ENCODE data around the gene VTI1A. TPM values are rescaled to one million over a fixed set of nuclear protein-coding genes. Genes with fewer than 3 reads are reported as not detected.

The VTI1A gene
- total and polyA plus RNA-seq, 2 of the 13 experiments (the other 11 are each of a cell fraction or from before 2014, with no cell fraction given) = 11.7 to 32.7 TPM

GRCh38 chr10:112678581-112678980, 231.6 kb downstream of the VTI1A start (continued):
- TF ChIP-seq TRAFD1 (CRISPR knock-in tag; IDR thresholded peaks at IDR 0.05; ENCODE audit: borderline replicate concordance) = no peak
- no peak for TF ChIP-seq FOXK1 (CRISPR knock-in tag; IDR thresholded peaks at IDR 0.05; ENCODE audit: borderline replicate concordance, low read depth)
- TF ChIP-seq GFI1 (CRISPR knock-in tag; IDR thresholded peaks at IDR 0.05; ENCODE audit: borderline replicate concordance) = peak; percentile 39; the same call in 1 of the 2 replicates
- TF ChIP-seq MEIS1 (CRISPR knock-in tag; IDR thresholded peaks at IDR 0.05; ENCODE audit: borderline replicate concordance) = no peak
- TF ChIP-seq, protein P1, sequence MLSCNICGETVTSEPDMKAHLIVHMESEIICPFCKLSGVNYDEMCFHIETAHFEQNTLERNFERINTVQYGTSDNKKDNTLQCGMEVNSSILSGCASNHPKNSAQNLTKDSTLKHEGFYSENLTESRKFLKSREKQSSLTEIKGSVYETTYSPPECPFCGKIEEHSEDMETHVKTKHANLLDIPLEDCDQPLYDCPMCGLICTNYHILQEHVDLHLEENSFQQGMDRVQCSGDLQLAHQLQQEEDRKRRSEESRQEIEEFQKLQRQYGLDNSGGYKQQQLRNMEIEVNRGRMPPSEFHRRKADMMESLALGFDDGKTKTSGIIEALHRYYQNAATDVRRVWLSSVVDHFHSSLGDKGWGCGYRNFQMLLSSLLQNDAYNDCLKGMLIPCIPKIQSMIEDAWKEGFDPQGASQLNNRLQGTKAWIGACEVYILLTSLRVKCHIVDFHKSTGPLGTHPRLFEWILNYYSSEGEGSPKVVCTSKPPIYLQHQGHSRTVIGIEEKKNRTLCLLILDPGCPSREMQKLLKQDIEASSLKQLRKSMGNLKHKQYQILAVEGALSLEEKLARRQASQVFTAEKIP (CRISPR knock-in tag; IDR thresholded peaks at IDR 0.05; ENCODE audit: borderline replicate concordance) = no peak
- no peak for TF ChIP-seq ZNF432 (CRISPR knock-in tag; IDR thresholded peaks at IDR 0.05; ENCODE audit: borderline replicate concordance)
- TF ChIP-seq, protein P2, sequence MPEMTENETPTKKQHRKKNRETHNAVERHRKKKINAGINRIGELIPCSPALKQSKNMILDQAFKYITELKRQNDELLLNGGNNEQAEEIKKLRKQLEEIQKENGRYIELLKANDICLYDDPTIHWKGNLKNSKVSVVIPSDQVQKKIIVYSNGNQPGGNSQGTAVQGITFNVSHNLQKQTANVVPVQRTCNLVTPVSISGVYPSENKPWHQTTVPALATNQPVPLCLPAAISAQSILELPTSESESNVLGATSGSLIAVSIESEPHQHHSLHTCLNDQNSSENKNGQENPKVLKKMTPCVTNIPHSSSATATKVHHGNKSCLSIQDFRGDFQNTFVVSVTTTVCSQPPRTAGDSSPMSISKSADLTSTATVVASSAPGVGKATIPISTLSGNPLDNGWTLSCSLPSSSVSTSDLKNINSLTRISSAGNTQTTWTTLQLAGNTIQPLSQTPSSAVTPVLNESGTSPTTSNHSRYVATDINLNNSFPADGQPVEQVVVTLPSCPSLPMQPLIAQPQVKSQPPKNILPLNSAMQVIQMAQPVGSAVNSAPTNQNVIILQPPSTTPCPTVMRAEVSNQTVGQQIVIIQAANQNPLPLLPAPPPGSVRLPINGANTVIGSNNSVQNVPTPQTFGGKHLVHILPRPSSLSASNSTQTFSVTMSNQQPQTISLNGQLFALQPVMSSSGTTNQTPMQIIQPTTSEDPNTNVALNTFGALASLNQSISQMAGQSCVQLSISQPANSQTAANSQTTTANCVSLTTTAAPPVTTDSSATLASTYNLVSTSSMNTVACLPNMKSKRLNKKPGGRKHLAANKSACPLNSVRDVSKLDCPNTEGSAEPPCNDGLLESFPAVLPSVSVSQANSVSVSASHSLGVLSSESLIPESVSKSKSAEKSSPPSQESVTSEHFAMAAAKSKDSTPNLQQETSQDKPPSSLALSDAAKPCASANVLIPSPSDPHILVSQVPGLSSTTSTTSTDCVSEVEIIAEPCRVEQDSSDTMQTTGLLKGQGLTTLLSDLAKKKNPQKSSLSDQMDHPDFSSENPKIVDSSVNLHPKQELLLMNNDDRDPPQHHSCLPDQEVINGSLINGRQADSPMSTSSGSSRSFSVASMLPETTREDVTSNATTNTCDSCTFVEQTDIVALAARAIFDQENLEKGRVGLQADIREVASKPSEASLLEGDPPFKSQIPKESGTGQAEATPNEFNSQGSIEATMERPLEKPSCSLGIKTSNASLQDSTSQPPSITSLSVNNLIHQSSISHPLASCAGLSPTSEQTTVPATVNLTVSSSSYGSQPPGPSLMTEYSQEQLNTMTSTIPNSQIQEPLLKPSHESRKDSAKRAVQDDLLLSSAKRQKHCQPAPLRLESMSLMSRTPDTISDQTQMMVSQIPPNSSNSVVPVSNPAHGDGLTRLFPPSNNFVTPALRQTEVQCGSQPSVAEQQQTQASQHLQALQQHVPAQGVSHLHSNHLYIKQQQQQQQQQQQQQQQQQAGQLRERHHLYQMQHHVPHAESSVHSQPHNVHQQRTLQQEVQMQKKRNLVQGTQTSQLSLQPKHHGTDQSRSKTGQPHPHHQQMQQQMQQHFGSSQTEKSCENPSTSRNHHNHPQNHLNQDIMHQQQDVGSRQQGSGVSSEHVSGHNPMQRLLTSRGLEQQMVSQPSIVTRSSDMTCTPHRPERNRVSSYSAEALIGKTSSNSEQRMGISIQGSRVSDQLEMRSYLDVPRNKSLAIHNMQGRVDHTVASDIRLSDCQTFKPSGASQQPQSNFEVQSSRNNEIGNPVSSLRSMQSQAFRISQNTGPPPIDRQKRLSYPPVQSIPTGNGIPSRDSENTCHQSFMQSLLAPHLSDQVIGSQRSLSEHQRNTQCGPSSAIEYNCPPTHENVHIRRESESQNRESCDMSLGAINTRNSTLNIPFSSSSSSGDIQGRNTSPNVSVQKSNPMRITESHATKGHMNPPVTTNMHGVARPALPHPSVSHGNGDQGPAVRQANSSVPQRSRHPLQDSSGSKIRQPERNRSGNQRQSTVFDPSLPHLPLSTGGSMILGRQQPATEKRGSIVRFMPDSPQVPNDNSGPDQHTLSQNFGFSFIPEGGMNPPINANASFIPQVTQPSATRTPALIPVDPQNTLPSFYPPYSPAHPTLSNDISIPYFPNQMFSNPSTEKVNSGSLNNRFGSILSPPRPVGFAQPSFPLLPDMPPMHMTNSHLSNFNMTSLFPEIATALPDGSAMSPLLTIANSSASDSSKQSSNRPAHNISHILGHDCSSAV (CRISPR knock-in tag; IDR thresholded peaks at IDR 0.05; ENCODE audit: borderline replicate concordance) = no peak
- no peak for TF ChIP-seq ZNF775 (CRISPR knock-in tag; IDR thresholded peaks at IDR 0.05; ENCODE audit: borderline replicate concordance)
- TF ChIP-seq ZNF530 (CRISPR knock-in tag; IDR thresholded peaks at IDR 0.05; ENCODE audit: low read depth) = no peak
- no peak for TF ChIP-seq THYN1 (CRISPR knock-in tag; IDR thresholded peaks at IDR 0.05; ENCODE audit: borderline replicate concordance, low read depth)
- TF ChIP-seq, protein P3, sequence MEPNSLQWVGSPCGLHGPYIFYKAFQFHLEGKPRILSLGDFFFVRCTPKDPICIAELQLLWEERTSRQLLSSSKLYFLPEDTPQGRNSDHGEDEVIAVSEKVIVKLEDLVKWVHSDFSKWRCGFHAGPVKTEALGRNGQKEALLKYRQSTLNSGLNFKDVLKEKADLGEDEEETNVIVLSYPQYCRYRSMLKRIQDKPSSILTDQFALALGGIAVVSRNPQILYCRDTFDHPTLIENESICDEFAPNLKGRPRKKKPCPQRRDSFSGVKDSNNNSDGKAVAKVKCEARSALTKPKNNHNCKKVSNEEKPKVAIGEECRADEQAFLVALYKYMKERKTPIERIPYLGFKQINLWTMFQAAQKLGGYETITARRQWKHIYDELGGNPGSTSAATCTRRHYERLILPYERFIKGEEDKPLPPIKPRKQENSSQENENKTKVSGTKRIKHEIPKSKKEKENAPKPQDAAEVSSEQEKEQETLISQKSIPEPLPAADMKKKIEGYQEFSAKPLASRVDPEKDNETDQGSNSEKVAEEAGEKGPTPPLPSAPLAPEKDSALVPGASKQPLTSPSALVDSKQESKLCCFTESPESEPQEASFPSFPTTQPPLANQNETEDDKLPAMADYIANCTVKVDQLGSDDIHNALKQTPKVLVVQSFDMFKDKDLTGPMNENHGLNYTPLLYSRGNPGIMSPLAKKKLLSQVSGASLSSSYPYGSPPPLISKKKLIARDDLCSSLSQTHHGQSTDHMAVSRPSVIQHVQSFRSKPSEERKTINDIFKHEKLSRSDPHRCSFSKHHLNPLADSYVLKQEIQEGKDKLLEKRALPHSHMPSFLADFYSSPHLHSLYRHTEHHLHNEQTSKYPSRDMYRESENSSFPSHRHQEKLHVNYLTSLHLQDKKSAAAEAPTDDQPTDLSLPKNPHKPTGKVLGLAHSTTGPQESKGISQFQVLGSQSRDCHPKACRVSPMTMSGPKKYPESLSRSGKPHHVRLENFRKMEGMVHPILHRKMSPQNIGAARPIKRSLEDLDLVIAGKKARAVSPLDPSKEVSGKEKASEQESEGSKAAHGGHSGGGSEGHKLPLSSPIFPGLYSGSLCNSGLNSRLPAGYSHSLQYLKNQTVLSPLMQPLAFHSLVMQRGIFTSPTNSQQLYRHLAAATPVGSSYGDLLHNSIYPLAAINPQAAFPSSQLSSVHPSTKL (CRISPR knock-in tag; IDR thresholded peaks at IDR 0.05) = peak; percentile 94

Data from HepG2 (cell line).